HG03469 (cell line): ENCODE data around the gene KCNK3.
"Not testable (repeated sequence)": the region's sequence is repeated elsewhere in the genome, so short reads cannot be mapped to it uniquely, and the experiment has no call there.

Source experiments
- ATAC-seq: cut with Tn5 transposase; IDR thresholded peaks from one replicate; pipeline ENCODE4 v1.9.1; 2021; ENCODE audit warnings: mild to moderate bottlenecking, moderate library complexity, moderate number of reproducible peaks; ENCODE audit not compliant: unreplicated experiment

Gene KCNK3

DNA sequence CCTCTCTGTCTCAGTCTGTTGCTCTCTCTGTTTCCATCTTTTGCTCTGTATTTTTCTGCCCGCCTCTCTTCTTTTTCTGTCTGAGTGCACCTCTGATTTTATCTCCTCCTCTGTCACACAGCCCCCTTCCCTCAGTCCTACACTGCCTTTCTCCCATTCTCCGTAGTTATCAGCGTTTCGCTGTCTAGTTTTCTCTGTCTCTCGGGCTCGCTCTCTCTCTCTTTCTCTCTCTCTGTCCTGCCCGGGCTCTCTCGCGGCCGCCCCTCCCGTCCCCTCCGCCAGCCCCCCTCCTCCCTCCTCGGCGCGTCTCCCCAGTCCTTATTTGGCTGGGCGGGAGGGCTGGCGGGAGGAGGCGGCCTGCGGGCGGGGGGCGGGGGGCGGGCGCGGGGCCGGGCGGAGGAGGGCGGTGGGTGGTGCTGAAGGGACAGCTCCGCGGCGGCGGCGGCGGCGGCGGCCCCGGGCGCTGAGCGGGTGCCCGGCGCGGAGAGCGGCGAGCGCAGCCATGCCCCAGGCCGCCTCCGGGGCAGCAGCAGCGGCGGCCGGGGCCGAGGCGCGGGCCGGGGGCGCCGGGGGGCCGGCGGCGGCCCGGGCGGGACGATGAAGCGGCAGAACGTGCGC lies at the start of gene KCNK3:
Gene KCNK3 (plus strand): TSS at position 444 of the 618 bp plus-strand sequence. CDS start 154 bp downstream, at position 598.
- no peak for ATAC-seq

DNA sequence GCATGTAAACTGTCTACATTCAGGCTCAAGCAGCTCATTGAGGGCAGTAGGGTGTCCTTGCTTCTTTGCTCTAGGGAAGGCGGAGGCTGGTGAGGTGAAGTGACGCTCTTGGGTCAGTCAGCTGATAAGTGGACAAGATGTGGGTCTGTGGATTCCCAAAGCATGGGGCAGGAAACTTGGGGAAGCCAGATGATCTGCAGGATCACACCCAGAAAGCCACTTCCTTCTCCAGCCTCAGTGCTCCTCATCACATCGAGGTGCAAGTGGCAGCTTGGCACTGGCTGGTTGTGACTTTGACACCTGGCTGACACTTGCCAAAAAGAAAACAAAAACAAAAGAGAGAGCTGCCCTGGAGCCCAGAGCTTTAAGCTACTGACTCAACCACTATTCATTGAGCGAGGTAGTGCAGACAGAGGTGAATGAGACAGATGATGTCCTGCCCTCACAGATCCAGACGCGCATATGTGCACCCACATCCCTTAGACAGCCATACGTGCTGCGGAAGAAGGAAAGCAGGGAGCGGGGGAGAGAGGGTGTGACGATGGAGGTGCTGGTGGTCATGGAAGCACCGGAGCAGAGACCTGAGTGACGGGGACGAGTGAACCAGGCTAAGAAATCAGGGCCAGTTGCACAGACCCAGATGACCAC lies 48.2 kb upstream of the KCNK3 start:
- ATAC-seq = no peak

DNA sequence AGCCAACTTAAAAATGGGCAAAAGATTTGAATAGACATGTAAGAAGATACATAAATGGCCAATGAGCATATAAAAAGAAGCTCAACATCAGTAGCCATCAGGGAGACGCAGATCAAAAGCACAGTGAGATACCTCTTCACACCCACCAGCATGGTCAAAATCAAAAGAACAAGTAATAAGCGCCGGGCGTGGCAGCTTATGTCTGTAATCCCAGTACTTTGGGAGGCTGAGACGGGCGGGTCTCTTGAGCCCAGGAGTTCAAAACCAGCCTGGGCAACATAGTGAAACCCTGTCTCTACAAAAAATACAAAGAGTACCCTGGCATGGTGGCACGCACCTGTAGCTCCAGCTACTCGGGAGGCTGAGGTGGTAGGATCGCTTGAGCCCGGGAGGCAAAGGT lies 46.8 kb upstream of the KCNK3 start:
- no peak for ATAC-seq

DNA sequence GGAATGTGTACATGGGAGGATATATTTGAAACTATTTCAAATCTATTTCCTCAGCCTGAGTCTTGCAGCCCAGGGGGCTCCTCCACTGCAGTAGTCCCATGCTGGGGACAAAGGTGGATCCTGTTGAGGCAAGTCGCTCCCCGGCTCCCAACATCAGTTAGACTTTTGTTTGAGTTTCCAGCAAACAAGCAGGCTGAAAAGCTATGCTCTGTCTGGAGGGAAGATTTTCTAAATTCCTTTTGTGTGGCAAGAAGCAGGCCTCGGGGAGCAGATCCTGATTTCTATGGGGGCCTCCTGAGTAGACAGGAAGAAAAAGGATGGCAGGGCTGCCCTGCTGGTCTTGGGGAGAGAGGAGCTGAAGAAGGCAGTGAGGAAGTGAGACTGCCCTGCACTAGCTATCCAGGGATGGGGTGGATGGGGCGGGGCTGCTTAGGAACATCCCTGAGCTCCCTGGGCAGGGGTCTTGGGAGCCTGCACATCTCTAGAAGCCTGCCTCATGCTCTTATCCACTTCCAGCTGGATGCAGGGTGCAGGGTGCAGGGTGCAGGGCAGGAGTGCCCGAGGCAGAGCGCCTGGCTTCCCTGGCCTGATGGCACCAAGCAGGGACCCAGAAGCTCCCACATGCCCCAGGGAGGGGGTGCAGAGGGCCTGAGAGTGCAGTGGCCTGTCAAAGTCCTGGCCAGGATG lies 45.4 kb upstream of the KCNK3 start:
- no peak for ATAC-seq

DNA sequence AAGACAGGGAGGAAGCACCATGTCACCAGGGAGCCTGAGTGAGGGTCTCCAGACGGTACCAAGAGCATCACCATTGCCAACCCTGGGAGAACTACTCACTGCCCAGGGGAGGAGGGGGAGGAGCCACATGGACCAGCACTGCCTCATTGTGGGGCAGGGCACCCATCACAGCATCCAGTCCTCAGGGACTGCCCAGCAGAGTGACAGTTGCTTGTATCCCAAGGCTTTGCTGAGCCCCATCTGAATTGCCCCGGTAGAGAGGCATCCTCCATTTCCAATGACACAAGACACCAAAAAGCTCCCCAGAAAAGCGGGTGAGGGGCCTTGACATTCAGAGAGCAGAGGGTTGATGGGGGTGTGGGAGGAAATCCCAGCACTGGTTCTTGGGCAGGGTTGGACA lies 44.5 kb upstream of the KCNK3 start:
- no peak for ATAC-seq

DNA sequence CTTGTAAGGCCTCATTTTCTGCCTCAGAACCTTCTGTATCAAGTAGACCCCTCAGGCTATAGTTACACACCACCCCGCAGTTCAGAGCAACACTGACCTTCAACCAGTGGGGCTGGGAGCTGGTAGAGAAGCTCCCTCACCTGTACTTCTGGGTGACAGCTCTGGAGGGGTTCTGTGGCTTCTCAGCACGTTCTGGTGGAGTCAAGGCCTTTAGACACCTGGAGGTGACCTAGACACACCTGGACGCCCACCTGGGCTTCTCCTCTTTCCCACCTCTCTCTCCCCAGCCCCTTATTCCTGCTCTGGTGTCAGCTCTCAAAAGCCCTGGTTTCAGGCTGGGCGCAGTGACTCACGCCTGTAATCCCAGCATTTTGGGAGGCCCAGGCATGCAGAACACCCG lies 44.0 kb upstream of the KCNK3 start:
- ATAC-seq = no peak

DNA sequence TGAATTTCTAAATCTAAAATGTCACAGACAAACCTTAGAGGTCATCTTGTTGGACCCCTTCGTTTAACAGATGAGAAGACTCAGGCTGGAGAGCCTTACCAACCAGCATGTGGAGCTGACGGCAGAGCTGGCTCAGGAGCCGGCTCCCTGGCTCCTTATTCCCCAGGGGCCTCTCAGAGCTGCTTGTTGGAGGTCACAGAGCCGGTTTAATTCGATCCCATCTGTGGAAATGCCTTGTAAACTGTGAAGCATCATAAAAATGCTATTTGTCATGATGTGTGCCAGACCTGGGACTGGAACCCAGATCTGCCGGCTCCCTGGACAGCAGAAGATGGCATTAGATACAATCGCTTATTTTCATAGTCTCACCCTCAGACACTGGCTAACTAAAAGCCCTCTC lies 43.2 kb upstream of the KCNK3 start:
- no peak for ATAC-seq

DNA sequence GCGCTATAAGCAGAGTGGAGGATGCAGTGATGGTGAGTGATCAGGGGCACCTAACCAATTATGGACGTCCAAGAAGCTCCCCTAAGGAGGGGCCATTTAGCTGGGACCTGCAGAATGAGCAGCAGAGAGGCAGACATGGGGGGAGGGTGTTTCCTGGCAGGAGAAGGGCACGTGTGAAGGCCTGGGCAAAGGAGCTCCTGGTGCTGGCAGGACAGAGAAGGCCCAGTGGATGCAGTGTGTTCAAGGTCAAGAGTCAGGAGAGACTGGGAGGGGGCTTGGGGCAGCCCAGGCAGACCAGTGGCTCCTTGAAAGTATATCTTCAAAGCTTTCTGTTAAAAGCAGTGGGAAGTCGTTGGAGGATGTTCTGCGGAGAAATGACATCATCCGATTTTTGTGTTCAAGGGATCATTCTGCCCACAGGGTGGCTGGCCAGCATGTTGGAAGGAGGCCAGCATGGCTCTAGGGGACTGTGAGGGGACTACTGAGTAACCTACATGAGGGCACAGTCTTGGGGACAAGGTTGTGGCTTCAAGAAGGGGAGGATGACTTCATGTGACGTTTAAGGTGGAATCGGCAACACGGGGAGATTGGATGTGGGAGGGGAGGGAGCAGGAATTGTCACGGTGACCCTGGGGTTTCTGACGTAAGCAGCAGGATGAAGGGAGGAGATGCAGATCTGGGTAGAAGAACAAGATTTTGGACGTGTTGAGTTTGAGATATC lies 42.4 kb upstream of the KCNK3 start:
- ATAC-seq = no peak

DNA sequence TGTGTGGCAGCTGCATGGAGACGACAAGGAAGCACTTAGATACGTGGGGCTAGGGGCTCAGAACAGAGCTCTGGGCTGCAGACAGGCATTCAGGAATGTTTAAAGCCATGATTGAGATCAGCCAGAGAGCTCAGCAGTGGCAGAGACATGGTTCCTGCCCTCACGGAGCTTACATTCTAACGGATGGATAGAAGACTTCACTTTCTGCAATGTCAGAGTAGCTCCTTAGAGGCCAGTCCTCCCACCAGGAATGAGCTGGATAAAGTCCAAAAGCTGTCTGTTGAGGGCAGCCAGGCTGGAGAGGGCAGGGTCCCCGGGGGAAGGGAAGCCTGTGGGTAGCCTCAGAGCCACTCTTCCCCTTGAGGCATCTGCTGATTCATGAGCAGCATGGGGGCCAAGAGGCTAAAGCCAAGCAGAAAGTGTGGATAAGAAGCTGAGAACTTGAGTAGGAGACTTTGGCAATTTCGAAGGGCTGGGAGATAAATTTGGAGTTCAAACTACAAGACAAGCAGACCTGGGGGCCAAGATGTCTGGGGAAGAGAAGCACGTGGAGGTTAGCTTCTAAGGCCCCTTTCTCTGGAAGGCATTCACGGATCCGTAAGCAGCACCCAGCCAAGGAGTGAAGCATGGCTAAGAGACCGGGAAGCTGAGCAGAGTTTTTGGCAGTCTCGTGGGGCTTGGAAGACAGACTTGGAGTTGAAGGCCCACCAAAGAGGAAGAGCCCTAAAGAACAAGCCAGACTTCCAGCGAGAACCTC lies 41.6 kb upstream of the KCNK3 start:
- no peak for ATAC-seq

DNA sequence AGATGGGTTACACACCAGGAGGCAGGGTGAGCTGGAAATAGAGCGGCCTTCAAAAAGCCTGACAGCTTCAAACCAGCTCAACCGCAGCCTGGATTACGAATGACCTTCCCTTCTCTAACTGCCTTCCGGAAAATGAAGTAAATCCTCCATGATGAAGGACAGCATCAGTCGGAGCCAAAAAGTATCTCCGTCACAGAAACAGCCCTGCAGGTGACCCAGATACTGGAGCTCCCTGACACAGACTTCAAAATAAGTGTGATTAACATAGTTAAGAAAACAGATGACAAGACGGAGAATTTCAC lies 41.1 kb upstream of the KCNK3 start:
- no peak for ATAC-seq

DNA sequence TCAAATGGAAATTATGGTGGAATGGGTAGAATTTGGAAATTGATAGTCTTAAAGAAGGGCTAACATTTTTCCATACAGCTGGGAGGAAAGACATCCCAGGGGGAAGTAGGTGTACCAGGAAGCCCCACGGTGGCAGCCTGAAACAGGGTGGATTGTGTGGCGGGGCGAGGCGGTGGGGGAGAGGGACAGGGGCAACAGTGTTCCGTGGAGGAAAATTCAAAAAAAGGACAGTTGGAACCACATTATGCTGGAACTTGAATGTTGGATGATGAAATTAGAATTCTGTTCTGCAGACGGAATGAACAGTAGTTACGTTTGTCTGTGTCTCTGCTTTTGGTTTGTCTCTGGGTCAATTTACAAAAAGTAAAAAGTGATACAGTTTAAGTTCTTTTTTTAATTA lies 40.7 kb upstream of the KCNK3 start:
- ATAC-seq = no peak

DNA sequence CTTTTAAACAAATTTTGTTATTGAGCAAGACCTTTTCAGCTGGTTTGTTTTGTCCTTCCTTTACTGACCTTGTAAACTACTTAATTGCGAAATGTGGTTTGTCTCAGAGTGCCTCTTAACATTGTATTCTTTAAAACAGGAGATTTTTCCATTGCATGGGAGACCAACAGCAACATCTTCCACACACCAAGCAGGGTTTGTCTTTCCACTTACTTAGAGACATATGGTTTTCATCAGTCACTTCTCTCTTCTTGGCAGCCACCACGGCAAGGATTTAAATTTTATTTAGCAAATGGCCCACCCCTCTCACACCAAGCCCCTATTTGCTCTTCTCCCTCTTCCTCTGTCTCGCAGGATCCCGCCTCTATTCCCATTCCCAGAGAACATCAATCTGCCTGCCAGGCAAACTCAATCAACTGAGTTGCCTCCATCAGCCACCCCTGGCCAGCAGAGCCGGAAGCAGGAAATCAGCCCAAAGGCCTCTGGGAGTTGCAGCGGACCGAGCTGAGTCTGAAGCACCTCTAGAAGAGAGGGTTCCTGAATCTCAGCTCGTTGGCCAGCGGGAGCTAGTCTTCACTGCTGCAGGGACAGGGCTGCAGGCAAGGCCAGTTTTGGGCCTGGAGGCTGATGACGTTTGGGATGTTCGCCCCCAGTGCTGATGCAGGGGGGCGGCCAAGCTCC lies 40.0 kb upstream of the KCNK3 start:
- no peak for ATAC-seq

DNA sequence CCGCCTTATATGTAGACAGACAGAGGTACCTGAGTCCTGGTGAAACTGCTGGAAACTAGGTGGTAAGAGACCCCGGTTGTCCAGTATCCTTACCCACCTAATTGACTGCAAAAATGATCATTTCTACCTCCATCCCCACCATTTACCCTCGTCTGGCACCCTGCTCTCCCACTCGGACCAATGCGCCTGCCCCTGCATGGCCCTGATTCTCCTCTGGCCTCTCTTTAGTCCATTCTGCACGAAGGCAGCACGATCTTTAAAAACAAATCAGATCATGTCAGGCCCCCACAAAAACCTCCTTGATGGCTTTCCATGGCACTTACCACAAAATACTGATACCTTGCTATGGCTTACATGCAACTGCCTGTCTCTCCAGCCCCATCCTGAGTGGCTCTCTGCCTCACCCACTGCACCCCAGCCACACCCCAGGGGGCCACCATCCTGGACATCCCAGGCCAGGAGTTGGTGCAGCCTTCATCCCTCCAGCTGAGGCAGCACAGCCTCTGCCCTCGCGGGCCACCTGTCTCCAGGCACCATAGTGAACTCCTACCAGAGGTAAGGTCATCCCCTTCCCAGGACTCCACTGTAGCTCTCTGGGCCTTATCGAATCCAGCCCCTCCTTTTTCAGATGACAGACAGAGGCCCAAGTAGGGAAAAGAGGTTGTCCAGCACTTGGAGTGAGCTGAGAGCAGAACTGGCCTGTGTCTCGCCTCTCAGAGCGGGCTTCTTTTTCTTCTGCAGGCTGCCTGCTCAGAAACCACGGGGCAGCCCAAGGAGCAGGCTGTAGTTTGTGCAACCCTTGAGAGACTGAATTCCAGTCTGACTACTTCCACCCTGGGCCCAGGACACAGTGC lies 39.1 kb upstream of the KCNK3 start:
- no peak for ATAC-seq

DNA sequence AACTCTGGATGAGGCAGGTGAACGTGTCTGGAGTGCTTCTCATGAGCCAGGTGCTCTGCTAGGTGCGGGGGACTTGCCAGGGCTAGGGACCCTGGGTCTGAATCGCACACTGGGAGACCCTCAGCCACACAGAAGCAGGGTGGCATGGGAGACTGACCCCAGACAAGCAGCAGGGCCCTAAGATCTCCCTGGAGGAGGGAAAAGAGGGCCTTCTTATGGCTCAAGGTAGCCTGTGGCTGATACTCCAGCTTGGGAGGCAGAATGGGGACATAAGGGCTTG lies 38.5 kb upstream of the KCNK3 start:
- ATAC-seq = no peak

DNA sequence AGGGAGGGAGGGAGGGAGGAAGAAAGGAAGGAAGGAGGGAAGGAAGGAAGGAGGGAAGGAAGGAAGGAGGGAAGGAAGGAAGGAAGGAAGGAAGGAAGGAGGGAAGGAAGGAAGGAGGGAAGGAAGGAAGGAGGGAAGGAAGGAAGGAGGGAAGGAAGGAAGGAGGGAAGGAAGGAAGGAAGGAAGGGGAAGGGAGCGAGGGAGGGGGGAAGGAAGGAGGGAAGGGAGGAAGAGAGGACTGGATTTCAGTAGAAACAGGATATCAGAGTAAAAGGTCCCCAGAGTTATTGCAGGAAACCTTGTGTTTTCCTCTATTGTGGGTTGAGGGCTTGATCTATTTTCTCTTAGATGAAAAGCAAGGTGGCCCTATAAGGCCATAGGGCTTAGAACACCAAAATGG lies 37.4 kb upstream of the KCNK3 start:
- not testable (repeated sequence) for ATAC-seq

DNA sequence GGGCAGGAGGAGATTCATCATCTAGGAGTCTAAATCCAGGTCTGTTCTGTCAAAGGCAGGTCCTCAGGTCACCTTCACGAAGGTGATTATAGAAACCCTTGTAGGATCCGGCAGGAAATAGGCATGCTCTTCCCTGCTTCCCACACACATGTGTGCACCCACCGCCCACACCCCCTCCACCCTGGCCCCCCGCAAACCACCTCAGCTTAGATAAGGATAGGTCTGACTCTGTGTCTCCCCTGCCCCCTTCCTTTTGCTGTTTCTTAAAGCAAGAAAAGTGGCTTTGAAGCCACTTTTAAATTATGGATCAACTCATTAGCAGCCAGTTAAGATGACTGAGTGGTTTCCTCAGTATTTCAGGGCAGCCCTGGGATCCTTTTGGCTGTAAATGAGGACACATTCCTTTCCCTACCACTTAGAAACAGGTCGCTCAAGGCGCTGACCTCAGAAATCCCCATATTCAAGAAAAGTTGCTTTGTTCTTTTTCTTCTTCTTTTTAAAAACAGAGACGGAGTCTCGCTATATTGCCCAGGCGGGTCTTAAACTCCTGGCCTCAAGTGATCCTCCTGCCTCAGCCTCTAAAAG lies 36.8 kb upstream of the KCNK3 start:
- no peak for ATAC-seq

DNA sequence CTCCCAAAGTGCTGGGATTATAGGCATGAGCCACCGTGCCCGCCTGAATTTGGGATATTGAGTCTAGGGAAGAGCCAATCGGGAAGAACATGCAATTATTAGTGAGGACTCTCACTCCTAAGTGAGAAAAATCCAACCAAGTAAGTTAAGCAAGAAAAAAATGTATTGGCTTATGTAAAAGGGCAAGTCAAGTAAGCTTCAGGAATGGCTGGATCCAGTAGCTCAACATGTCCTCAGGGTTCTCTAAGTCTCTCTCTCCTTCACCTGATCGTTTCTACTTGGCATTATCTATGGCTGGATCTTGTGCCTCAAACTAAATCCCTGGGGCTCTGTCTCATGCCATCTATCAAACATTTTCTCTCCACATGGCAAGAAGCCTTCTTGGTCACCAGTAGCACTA lies 35.3 kb upstream of the KCNK3 start:
- no peak for ATAC-seq

DNA sequence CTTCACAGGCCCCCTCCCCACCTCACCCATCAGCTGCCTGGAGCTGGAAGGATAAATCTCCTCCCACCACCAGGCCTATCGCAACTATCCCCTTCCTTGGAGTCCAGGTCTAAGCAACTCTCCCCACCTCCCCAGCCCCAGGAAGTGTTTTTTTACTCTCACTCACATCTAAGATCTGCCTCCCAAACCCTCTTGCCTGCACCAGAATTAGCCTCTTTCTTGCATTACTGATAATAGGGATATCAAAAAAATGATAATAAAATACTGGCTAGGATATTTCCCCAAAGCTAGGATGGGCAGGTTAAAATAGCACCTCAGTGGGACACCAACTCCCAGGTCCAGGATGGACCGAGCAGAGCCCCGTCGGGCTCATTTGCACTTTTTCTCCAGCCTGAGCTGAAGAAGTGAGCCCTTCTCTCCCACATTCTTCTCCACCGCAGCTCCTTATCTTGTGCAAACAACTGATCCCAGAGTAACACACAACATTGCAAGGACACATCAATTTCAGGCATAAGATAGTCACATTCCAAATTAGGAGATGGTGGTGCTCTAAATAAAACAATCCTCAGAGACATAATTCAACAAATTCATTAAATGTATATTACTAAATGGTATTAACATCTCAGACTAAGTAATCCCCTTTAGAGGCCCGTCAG lies 33.7 kb upstream of the KCNK3 start:
- no peak for ATAC-seq

DNA sequence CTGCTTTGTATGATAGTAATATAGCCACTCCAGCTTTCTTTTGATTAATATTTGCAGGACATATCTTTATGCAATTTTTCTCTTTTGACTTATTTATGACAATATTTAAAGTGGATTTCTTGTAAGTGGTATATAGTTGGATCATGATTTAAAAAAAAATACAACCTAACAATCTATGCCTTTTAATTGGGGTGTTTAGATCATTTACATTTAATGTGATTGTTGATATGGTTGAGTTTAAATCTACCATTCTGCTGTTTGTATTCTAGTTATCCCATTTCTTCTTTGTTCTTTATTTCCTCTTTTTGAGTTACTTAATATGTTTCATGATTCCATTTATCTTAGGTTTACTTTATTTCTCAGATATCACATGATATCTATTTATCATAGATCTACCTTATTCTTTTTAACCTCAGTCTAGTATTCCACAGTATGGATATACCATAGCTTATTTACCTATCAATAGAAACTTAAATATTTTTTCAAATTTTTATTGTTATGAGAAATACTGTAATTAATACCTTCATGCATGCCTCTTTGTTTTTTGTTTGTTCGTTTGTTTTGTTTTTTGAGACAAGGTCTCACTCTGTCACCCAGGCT lies 32.1 kb upstream of the KCNK3 start:
- ATAC-seq = no peak
